GM18907 (cell line): ENCODE measurements around the gene ERI2.

Experiments used
- ATAC-seq: cut with Tn5 transposase; IDR thresholded peaks from one replicate; pipeline ENCODE4 v1.9.1; 2021; ENCODE audit warnings: mild to moderate bottlenecking, moderate library complexity; ENCODE audit not compliant: unreplicated experiment

ERI2 gene, protein sequence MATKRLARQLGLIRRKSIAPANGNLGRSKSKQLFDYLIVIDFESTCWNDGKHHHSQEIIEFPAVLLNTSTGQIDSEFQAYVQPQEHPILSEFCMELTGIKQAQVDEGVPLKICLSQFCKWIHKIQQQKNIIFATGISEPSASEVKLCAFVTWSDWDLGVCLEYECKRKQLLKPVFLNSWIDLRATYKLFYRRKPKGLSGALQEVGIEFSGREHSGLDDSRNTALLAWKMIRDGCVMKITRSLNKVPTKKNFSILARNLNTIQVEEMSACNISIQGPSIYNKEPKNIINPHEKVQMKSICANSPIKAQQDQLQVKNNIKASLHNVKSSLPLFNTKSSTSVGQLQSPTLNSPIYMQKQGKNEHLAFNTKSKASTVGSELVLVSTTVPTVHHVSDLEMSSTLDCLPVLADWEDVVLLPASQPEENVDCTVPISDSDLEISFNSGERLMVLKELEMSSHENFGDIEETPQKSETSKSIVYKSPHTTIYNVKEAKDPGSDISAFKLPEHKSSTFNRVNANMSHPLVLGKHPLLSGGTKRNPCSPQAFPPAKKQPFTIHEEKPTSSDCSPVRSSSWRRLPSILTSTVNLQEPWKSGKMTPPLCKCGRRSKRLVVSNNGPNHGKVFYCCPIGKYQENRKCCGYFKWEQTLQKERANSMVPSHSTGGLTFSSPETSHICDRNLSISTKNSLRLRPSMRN

DNA sequence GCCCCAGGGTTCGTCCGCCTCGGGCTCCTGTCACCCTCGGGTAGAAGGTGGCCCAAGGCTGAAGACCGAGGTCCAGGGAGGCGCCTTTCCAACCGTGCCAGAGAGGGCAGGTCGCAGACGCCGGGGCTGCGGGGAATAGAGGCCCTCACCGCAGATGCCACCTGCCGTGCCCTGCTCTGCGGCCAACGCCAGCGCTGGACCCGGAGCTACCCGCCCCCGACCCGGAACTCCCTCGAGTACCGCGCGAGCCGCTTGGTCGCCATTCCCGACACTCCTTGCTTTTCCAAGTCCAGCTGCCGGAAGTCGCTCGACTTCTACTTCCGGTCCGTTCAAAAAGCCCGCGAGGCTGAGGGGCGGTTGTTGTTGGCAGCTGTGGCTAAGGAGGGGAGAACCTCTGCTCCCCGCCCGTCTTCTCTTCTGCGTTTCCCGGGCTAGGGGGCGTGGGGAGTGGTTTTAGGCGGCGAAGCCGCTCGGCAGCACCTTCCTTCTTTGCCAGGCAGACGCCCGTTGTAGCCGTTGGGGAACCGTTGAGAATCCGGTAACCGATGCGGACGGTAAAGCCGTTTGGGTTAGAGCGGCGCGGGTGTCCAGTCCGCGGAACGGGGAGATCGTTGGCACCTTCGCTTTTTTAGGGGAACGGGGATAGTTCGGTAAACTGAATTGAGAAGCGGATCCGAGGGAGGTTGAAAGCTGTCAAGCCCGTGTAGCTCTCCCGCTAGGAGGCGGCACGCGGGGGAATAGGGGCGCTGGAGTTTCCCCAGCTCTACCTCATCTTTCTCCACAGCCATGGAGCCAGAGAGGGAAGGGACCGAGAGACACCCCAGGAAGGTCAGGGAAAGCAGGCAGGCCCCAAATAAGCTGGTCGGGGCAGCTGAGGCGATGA is at the start of gene ERI2, which contains the start of gene REXO5:
Gene ERI2, minus strand, starts transcription at position 305 of the 883 bp plus-strand sequence. Its CDS starts 42 bp downstream, at position 263.
Gene REXO5, plus strand, starts transcription at position 360 of the 883 bp plus-strand sequence. Its CDS starts 427 bp downstream, at position 787.
- ATAC-seq, result peak; percentile 85

- ATAC-seq, result no peak
These were observed 48.7 kb upstream of the ERI2 start for GRCh38 chr16:20854963-20855362.

DNA sequence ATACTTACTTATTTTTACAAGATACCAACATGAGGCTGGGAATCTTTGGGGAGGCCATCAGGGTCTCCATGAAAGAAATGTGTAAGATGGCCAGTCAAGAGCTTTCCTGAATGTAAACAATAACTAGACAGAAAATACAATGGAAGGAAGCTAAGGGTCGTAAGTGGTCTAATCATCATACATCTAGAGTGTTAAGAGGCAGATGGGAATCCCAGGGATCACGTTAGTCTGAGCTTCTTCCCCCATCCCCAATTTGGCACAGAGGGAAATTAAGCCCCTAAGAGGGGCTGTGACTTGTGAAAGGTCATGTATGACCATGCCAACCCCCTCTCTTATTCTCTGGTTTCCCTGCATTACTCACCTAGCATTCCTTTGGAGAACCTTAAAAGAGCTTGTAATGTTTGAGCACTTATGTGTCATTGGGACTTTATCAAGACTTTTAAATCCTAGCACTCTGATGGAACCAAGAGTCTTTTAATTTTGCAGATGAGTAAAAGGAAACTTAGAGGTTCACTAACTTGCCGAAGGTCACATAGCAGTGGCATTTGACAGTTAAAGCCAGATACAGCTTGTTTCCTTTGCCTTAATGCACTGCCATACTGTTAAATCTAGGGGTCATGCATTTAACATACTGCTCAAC is 47.8 kb upstream of the ERI2 start:
- no peak for ATAC-seq

- no peak for ATAC-seq
These were observed 46.9 kb upstream of the ERI2 start for GRCh38 chr16:20853143-20853542.

- ATAC-seq, result no peak
These were observed 45.3 kb upstream of the ERI2 start for GRCh38 chr16:20851601-20852000.

GRCh38 chr16:20850981-20851380 is 44.7 kb upstream of the ERI2 start:
- ATAC-seq, result no peak

- ATAC-seq, result no peak
These were observed 43.5 kb upstream of the ERI2 start for GRCh38 chr16:20849589-20850390.

DNA sequence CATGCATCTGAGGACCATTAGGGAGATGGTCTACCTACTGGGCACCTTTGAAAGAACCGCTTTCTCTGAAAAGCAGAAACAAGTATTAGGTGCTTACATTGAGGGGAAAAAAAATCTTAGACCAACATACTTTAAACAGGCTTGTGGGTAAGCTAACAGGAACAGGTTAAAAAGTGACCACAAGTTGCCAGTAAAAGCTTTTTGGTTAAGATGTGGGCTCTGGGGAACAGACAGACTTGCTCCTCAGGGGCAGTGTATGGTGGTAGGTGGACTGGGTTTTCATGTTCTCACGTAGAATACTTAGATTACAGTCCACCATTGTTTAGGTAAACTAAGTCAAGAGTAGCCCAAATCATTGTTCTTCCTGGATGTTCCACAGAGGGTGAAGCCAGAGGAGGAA is 41.3 kb upstream of the ERI2 start:
- ATAC-seq, result no peak

DNA sequence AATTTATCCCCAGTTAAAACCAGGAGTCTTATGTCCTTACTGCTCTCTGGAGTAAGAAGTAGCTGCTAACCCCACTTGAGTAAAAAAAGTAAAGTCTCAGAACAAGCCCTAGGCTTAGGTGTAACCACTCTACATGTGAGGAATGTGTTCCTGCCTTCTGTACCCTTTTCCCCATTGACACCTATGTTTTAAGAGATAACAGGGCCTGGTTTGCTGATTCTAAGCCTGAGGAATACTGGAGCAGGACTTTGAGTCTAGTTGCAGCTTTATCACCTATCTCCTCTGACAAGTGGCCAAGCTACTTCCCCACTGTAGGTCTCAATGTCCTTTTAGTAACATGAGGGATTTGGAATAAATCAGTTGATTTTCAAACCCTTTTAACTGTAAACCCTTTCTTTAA is 40.3 kb upstream of the ERI2 start:
- ATAC-seq, result no peak

DNA sequence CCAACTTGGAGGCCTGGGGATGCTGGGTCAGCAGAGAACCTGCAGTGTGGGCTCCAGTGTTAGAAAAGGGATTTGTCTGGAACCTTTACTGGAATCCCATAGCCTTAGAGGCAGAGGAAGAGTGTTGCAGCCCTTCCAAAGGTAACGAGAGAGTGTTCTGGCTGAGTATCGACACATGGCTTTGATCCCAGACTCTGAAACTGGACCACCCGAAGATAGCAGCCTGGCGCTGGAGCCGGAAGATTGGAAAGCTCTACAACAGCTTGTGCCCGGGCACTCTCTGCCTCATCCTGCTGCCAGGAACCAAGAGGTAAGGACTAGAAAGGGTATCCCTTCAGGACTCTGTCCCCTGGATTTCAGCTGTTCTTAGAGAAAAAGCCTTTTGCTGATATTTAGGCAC is 39.8 kb upstream of the ERI2 start:
- ATAC-seq, result no peak

GRCh38 chr16:20844588-20844987 is 38.3 kb upstream of the ERI2 start:
- ATAC-seq, result no peak

- no peak for ATAC-seq
These were observed 37.8 kb upstream of the ERI2 start for GRCh38 chr16:20844054-20844453.

GRCh38 chr16:20839504-20839903 is 33.2 kb upstream of the ERI2 start:
- ATAC-seq, result no peak

- ATAC-seq, result no peak
These were observed 32.0 kb upstream of the ERI2 start for GRCh38 chr16:20838240-20838639.

GRCh38 chr16:20833086-20833485 is 26.8 kb upstream of the ERI2 start:
- no peak for ATAC-seq

- ATAC-seq, result no peak
These were observed 24.1 kb upstream of the ERI2 start for GRCh38 chr16:20830372-20830771.

GRCh38 chr16:20829536-20829935 is 23.3 kb upstream of the ERI2 start:
- ATAC-seq, result no peak

GRCh38 chr16:20826039-20826566 is 19.8 kb upstream of the ERI2 start:
- no peak for ATAC-seq

DNA sequence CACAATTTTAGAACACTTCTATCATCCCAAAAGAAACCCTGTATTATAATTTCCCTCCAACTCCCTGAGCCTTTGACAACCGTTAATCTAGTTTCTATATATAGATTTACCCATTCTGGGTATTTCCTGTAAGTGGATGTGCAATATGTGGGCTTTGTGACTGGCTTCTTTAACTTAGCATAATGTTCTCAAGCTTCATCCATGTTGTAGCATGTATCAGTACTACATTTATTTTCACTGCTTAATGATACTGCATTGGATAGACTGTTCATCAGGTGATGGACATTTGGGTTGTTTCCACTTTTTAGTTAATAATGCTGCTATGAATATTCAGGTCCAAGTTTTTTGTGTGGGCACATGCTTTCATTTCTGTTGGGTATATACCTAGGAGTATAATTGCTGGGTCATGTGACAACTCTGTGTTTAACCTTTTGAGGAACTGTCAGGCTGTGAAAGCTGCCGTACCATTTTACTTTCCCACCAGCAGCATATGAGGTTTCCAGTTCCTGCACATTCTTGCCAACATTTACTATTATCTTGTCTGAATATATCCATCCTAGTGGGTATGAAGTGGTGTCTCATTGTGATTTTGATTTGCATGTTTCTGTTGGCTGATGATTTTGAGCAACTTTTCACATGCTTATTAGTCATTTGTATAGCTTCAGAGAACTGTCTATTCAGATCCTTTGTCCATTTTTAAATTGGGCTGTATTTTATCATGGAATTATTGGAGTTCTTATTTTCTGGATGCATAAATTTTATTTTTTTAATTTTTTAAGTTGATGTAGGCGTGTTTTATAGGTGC is 16.5 kb upstream of the ERI2 start:
- ATAC-seq, result no peak
